Suprapubic skin (tissue), 3 donors: ENCODE results near the gene SLC28A1.

Experiments used
- CTCF ChIP-seq, 2 donors: fragments of 200-600 bp in 1 of 2; fragments of 450-650 bp in 1 of 2; sonication (generic) in 1 of 2; IDR thresholded peaks; one replicate each; pipeline ENCODE4 v1.5.1; 2016 to 2019; ENCODE audit warnings: antibody characterized with exemption in 2 of 2, mild to moderate bottlenecking in 1 of 2, moderate library complexity in 1 of 2
- POLR2A ChIP-seq, 2 donors: fragments of 450-650 bp; IDR thresholded peaks; one replicate each; pipeline ENCODE4 v1.6.1; 2017; ENCODE audit warnings: antibody characterized with exemption in 2 of 2, mild to moderate bottlenecking in 2 of 2, moderate library complexity in 2 of 2

DNA sequence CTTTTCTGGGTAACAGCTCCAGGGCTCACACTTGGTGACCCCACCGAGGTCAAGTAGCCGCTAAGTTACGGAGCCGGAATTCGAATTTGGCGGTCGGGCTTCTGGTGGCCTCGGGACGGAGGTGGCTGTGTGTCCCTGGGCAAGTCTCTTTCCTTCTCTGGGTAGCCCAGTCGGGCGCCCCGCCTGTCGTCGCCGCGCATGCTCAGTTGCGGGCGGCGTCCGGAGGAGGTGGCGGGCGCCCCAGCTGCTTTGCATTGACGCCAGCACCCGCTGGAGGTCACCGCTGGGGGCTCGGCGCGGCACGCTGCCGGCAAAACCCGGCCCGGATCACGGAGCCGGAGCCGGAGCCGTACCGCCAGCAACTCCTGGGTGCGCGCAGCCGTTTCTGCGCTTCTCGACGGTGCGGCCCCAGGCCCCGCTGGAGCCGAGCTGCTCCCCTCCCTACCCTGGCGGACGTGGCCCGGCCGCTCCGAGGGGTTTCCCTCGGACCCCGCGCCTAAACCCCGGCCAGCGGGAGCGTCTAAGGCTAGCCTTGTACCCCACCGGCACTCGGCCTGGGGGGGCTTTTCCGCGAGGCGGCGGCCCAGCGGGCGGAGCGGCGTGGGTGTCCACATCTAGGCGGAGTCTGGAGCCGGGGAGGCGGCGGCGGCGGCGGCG is 96.7 kb downstream of the SLC28A1 start:
- TF ChIP-seq CTCF (IDR thresholded peaks at IDR 0.05): peak; percentile 4 to 35
- peak in 1 of 2 donors; percentile 13 for TF ChIP-seq POLR2A (IDR thresholded peaks at IDR 0.05)
